CD14-positive monocyte (primary cell): ENCODE results near the gene PLEKHN1. TPM values are rescaled to one million over a fixed set of nuclear protein-coding genes. Genes with fewer than 3 reads are reported as not detected.

ENCODE experiments used
- DNase-seq, 3 donors: peaks; one replicate each; pipeline ENCODE4 v3.0.0-alpha.2; 2011 to 2022
- H2AFZ ChIP-seq: 2 replicates; pipeline ENCODE4 v1.6.0; 2012; ENCODE audit warnings: mild to moderate bottlenecking, low read depth, low read length, inconsistent platforms; ENCODE audit not compliant: insufficient read depth, poor library complexity, severe bottlenecking
- H3K27ac ChIP-seq, 2 donors: 1 replicate in 1 of 2; 2 replicates in 1 of 2; pipeline ENCODE4 v1.5.1; 2012 to 2013; ENCODE audit warnings: low read length in 2 of 2, control low read depth in 1 of 2, inconsistent platforms in 1 of 2, low read depth in 1 of 2, mild to moderate bottlenecking in 1 of 2
- H3K27me3 ChIP-seq, 2 donors: one replicate each; pipeline versions ENCODE4 v1.6.0 to v1.6.1; 2011 to 2013; ENCODE audit warnings: low read length in 2 of 2; ENCODE audit not compliant: control insufficient read depth in 2 of 2, insufficient read depth in 2 of 2
- H3K36me3 ChIP-seq, 2 donors: replicated peaks in 1 of 2; 1 replicate in 1 of 2; 2 replicates in 1 of 2; pipeline versions ENCODE4 v1.5.1 to v1.6.1; 2012 to 2013; ENCODE audit warnings: low read length in 2 of 2, control low read depth in 1 of 2, inconsistent platforms in 1 of 2, mild to moderate bottlenecking in 1 of 2; ENCODE audit not compliant: insufficient read depth in 2 of 2, control insufficient read depth in 1 of 2
- H3K4me1 ChIP-seq, 2 donors: 1 replicate in 1 of 2; 2 replicates in 1 of 2; pipeline versions ENCODE4 v1.5.1 to v1.6.1; 2012 to 2013; ENCODE audit warnings: low read length in 2 of 2, control low read depth in 1 of 2, inconsistent platforms in 1 of 2, mild to moderate bottlenecking in 1 of 2, moderate library complexity in 1 of 2; ENCODE audit not compliant: insufficient read depth in 2 of 2, control insufficient read depth in 1 of 2
- H3K4me2 ChIP-seq: replicated peaks from 2 replicates; pipeline ENCODE3; 2012; ENCODE audit warnings: low read length, moderate library complexity, mild to moderate bottlenecking; ENCODE audit not compliant: poor library complexity, severe bottlenecking; ENCODE audit errors: extremely low read depth
- H3K4me3 ChIP-seq, 3 experiments: fragments of 200-600 bp in 1 of 3; sonication (generic) in 1 of 3; replicated peaks in 1 of 3; 1 replicate in 2 of 3; 2 replicates in 1 of 3; pipeline ENCODE4 v1.5.1; 2011 to 2013; ENCODE audit warnings: low read length in 3 of 3, mild to moderate bottlenecking in 3 of 3, control low read depth in 2 of 3, low read depth in 2 of 3, inconsistent platforms in 1 of 3, moderate library complexity in 1 of 3
- H3K79me2 ChIP-seq: 2 replicates; pipeline ENCODE4 v1.6.0; 2012; ENCODE audit warnings: mild to moderate bottlenecking, control low read depth, inconsistent platforms, low read length, moderate library complexity; ENCODE audit not compliant: insufficient read depth
- H3K9ac ChIP-seq: 2 replicates; pipeline ENCODE4 v1.6.0; 2017; ENCODE audit warnings: low read length, mild to moderate bottlenecking; ENCODE audit not compliant: insufficient read depth, poor library complexity, severe bottlenecking
- H3K9me3 ChIP-seq, 2 donors: replicated peaks in 1 of 2; 1 replicate in 1 of 2; 2 replicates in 1 of 2; pipeline versions ENCODE4 v1.5.1 to v1.6.1; 2012 to 2013; ENCODE audit warnings: low read length in 2 of 2, control low read depth in 1 of 2; ENCODE audit not compliant: control insufficient read depth in 1 of 2, insufficient read depth in 1 of 2
- H4K20me1 ChIP-seq: 2 replicates; pipeline ENCODE4 v1.6.0; 2012; ENCODE audit warnings: mild to moderate bottlenecking, low read length, control low read depth, moderate library complexity; ENCODE audit not compliant: insufficient read depth
- H3K27ac Mint-ChIP-seq, 7 donors: one replicate each; pipeline ENCODE4 v1.8.0; 2020; ENCODE audit warnings: mild to moderate bottlenecking in 7 of 7, mixed read lengths in 7 of 7, moderate library complexity in 6 of 7, inconsistent platforms in 2 of 7
- H3K27me3 Mint-ChIP-seq, 3 donors: one replicate each; pipeline ENCODE4 v1.8.0; 2021 to 2022; ENCODE audit warnings: low read depth in 3 of 3, mild to moderate bottlenecking in 3 of 3, mixed read lengths in 3 of 3, moderate library complexity in 3 of 3, inconsistent platforms in 1 of 3
- H3K36me3 Mint-ChIP-seq, 2 donors: one replicate each; pipeline ENCODE4 v1.8.0; 2020; ENCODE audit warnings: mixed read lengths in 2 of 2, inconsistent platforms in 1 of 2, mild to moderate bottlenecking in 1 of 2
- H3K4me1 Mint-ChIP-seq: one replicate; pipeline ENCODE4 v1.8.0; 2020; ENCODE audit warnings: mild to moderate bottlenecking, mixed read lengths
- H3K4me3 Mint-ChIP-seq, 2 donors: one replicate each; pipeline ENCODE4 v1.8.0; 2020; ENCODE audit warnings: mild to moderate bottlenecking in 2 of 2, mixed read lengths in 2 of 2, moderate library complexity in 1 of 2
- H3K9me3 Mint-ChIP-seq, 7 donors: one replicate each; pipeline ENCODE4 v1.8.0; 2020 to 2022; ENCODE audit warnings: mixed read lengths in 7 of 7, mild to moderate bottlenecking in 6 of 7, moderate library complexity in 6 of 7, inconsistent platforms in 2 of 7
- CTCF ChIP-seq: fragments of 200-600 bp; IDR thresholded peaks from one replicate; pipeline ENCODE4 v1.8.0; 2022; ENCODE audit warnings: antibody characterized with exemption, mild to moderate bottlenecking
- WGBS: methylation state at CpG from one replicate; pipeline ENCODE4 v1.1.5; 2013; ENCODE audit warnings: missing lambda C conversion rate; ENCODE audit not compliant: insufficient coverage; 5-methylcytosine and 5-hydroxymethylcytosine counted together
- intact Hi-C, 2 donors: fragments of 100-400 bp; cut with micrococcal nuclease; formaldehyde crosslinking; loops; one replicate each; pipeline versions ENCODE4 v1.15.0 to v1.15.1; 2023
- polyA plus RNA-seq, 3 donors: library from polyadenylated mRNA; depleted of rRNA in 1 of 3; unstranded in 2 of 3; stranded (reverse) in 1 of 3; fragments of 300-500 nt in 2 of 3; fragments of >200 nt in 1 of 3; fragmentation: Illumina TruSeq in 2 of 3; gene quantifications; 1 replicate in 2 of 3; 2 replicates in 1 of 3; pipeline ENCODE4 v1.2.3, GENCODE V29; 2012 to 2021

Gene PLEKHN1
- polyA plus RNA-seq, 3 donors: 0.21 to 1.5 (median 0.62) TPM

DNA sequence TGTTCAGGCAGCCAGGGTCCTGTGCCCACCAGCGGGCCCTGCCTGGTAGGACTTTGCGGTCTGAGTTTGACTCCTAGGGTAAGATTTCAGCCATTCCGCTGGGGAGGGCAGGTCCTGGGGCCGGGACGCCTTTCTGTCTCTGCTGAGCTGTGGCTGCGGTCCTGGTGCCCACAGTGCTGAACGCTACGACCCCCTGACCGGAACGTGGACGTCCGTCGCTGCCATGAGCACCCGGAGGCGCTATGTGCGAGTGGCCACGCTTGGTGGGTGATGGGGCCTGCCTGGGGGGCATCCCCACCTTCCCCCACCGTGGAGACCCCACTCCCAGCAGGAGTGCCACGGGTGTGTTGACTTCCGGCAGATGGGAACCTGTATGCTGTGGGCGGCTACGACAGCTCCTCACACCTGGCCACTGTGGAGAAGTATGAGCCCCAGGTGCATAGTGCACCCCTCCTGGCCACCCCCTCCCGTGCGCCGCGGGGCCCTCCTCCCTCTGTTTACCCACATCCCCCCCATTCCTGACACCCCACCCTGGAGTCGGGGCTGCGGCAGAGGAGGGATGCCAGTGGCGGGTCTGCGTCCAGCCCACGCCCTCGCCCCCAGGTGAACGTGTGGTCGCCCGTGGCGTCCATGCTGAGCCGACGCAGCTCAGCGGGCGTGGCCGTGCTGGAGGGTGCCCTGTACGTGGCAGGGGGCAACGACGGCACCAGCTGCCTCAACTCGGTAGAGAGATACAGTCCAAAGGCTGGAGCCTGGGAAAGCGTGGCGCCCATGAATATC lies 2.3 kb upstream of the PLEKHN1 start:
- Histone ChIP-seq H2AFZ (no peak overlapping the region), H3K36me3 (peaks cover 0 to 3% of the 10 kb centered on the region in 2 donors), H3K27ac (no peak overlapping the region), H3K4me1 (peaks cover 26 to 43% of the 10 kb centered on the region in 2 donors), H3K9ac (no peak overlapping the region), H4K20me1 (no peaks in the 10 kb centered on the region), H3K9me3 (no peaks in the 10 kb centered on the region), H3K27me3 (peaks cover 0 to 31% of the 10 kb centered on the region in 2 donors), H3K79me2 (peaks cover 2% of the 10 kb centered on the region), H3K4me3 (no peak overlapping the region), H3K4me2 (no peak overlapping the region)
- peaks cover 16 to 19% of the 10 kb centered on the region in 2 donors for H3K36me3 Mint-ChIP-seq
- no peak overlapping the region for H3K4me3 Mint-ChIP-seq
- no peak overlapping the region for H3K27ac Mint-ChIP-seq
- H3K9me3 Mint-ChIP-seq: no peaks in the 10 kb centered on the region
- no peak for TF ChIP-seq CTCF
- peaks cover 16% of the 10 kb centered on the region for H3K4me1 Mint-ChIP-seq
- no peak for DNase-seq
- intact Hi-C loops: loop anchor here in 1 of 2 donors (10.0 kb wide), 1 partner anchor 59 kb away; no protein-coding TSS in a partner anchor
- 95% methylated on average over 30 of the region's 47 CpGs for WGBS
- H3K27me3 Mint-ChIP-seq: peaks cover 22 to 48% (median 32%) of the 10 kb centered on the region in 3 donors

GRCh38 chr1:964691-965525 lies 1.4 kb upstream of the PLEKHN1 start:
- no peaks in the 10 kb centered on the region for H3K79me2 ChIP-seq
- Mint-ChIP-seq H3K4me1 (peaks cover 16% of the 10 kb centered on the region), H3K27me3 (peaks cover 25 to 47% (median 37%) of the 10 kb centered on the region in 3 donors), H3K27ac (peak overlapping the region in 1 of 7 donors; percentile 63), H3K36me3 (peaks cover 16 to 19% of the 10 kb centered on the region in 2 donors), H3K4me3 (no peak overlapping the region), H3K9me3 (peaks cover 0 to 3% (median 0%) of the 10 kb centered on the region in 7 donors)
- no peak for DNase-seq
- H2AFZ ChIP-seq: no peak overlapping the region
- no peak overlapping the region for H3K27ac ChIP-seq
- peaks cover 0 to 8% of the 10 kb centered on the region in 2 donors for H3K9me3 ChIP-seq
- H3K4me2 ChIP-seq: no peak overlapping the region
- intact Hi-C loops: loop anchor here in 1 of 2 donors (10.0 kb wide), 1 partner anchor 60 kb away; no protein-coding TSS in a partner anchor
- peaks cover 0 to 3% of the 10 kb centered on the region in 2 donors for H3K36me3 ChIP-seq
- H4K20me1 ChIP-seq: no peaks in the 10 kb centered on the region
- no peak overlapping the region for H3K4me3 ChIP-seq
- no peak for TF ChIP-seq CTCF
- peaks cover 0 to 31% of the 10 kb centered on the region in 2 donors for H3K27me3 ChIP-seq
- H3K9ac ChIP-seq: no peak overlapping the region
- 94% methylated on average over 18 of the region's 51 CpGs for WGBS
- peaks cover 25 to 36% of the 10 kb centered on the region in 2 donors for H3K4me1 ChIP-seq
